Left lung (tissue), 10 donors: Measurements from ENCODE around the gene NOP10. TPM values are rescaled to one million over a fixed set of nuclear protein-coding genes. Genes with fewer than 3 reads are reported as not detected.

Source experiments
- ATAC-seq: fragments of 200-7000 bp; cut with Tn5 transposase; one replicate; pipeline ENCODE4 v1.9.1; 2020; ENCODE audit warnings: moderate library complexity
- DNase-seq, 4 donors: peaks; one replicate each; pipeline ENCODE4 v3.0.0-alpha.2; 2013 to 2020
- H3K27ac ChIP-seq, 2 donors: fragments of 200-600 bp; sonication (generic) in 1 of 2; one replicate each; pipeline versions ENCODE4 v1.5.0 to v1.8.0; 2020 to 2021
- H3K27me3 ChIP-seq, 2 donors: fragments of 200-600 bp; sonication (generic) in 1 of 2; one replicate each; pipeline versions ENCODE4 v1.5.0 to v1.8.0; 2020 to 2021
- H3K36me3 ChIP-seq, 2 donors: fragments of 200-600 bp; sonication (generic) in 1 of 2; one replicate each; pipeline versions ENCODE4 v1.5.0 to v1.8.0; 2020 to 2021
- H3K4me1 ChIP-seq, 2 donors: fragments of 200-600 bp; one replicate each; pipeline ENCODE4 v1.8.0; 2021
- H3K4me3 ChIP-seq, 2 donors: fragments of 200-600 bp; sonication (generic) in 1 of 2; one replicate each; pipeline versions ENCODE4 v1.5.0 to v1.8.0; 2020 to 2021; ENCODE audit warnings: mild to moderate bottlenecking in 1 of 2
- H3K9me3 ChIP-seq, 2 donors: fragments of 200-600 bp; sonication (generic) in 1 of 2; one replicate each; pipeline versions ENCODE4 v1.5.0 to v1.8.0; 2020 to 2021
- CTCF ChIP-seq, 2 donors: fragments of 200-600 bp; sonication (generic) in 1 of 2; IDR thresholded peaks; one replicate each; pipeline versions ENCODE4 v1.5.0 to v1.8.0; 2021; ENCODE audit warnings: antibody characterized with exemption in 2 of 2
- intact Hi-C, 2 donors: fragments of 100-400 bp; cut with DNase I; formaldehyde crosslinking; loops; one replicate each; pipeline versions ENCODE4 v1.11.2 to v1.14.2; 2022
- polyA plus RNA-seq, 6 donors: library from polyadenylated mRNA; unstranded; fragments of 120-200 nt; gene quantifications; one replicate each; pipeline ENCODE4 v1.2.1, GENCODE V29; 2013; ENCODE audit not compliant: insufficient read length in 6 of 6
- total RNA-seq, 2 donors: library from RNA; stranded (reverse); fragmentation: NEBNext Ultra II Directional; extraction: Animal tissue kit (Norgen Biotek cat#: 25700); gene quantifications; one replicate each; pipeline ENCODE4 v1.2.1, GENCODE V29; 2021
- donor health status: DM: no; HTN: yes; CAD: no.
- donor health status: DM: no; HTN: no; CAD: no.

The NOP10 gene
- total and polyA plus RNA-seq, 8 donors: 99.8 to 188 (median 110) TPM

DNA sequence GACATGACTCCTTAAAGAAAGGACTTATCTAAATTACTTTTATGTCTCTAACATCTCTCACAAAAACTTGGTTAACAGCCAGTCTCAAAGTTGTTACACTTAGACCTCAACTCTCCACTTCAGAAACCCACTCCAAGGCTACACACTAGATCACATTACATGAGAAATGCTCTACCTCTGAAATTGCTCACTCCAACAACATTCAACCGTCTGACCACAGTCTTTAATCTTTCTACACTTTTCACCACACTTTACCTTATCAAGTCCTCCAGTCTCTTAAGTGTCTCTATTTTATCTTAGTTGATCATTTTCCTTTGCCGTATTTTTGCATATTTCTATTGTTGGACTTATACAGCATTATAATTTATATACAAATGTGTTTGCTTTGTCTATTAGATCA lies 11.1 kb downstream of the NOP10 start:
- Histone ChIP-seq H3K27me3 (no peaks in the 10 kb centered on the region), H3K4me3 (no peak overlapping the region), H3K27ac (peak overlapping the region in 1 of 2 donors; percentile 30), H3K4me1 (peaks cover 11 to 58% of the 10 kb centered on the region in 2 donors), H3K36me3 (no peaks in the 10 kb centered on the region), H3K9me3 (no peaks in the 10 kb centered on the region)
- intact Hi-C loops: loop anchor here in 1 of 2 donors (10.0 kb wide), 1 partner anchor 87 kb away; no protein-coding TSS in a partner anchor
- peak in 1 of 4 donors; percentile 49 for DNase-seq
- ATAC-seq: peak; percentile 22
- TF ChIP-seq CTCF (IDR thresholded peaks at IDR 0.05): no peak

DNA sequence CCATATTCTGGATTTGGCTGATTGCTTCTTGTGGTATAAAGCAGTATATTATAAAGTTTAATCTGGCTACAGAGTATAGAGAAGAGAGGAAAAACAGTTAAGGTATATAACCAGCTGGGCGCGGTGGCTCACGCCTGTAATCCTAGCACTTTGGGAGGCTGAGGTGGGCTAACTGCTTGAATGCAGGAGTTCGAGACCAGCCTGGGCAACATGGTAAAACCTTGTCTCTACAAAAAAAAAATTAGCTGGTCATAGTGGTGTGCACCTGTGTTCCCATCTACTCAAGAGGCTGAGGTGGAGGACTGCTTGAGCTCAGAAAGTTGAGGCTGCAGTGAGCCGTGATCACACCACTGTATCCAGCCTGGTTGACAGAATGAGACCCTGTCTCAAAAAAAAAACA lies 12.7 kb downstream of the NOP10 start:
- ATAC-seq (no peak), DNase-seq (no peak)
- no peaks in the 10 kb centered on the region for H3K27me3 ChIP-seq
- peaks cover 11 to 42% of the 10 kb centered on the region in 2 donors for H3K4me1 ChIP-seq
- no peaks in the 10 kb centered on the region for H3K9me3 ChIP-seq
- intact Hi-C loops: loop anchor here in 1 of 2 donors (10.0 kb wide), 1 partner anchor 85 kb away; no protein-coding TSS in a partner anchor
- H3K4me3 ChIP-seq: no peak overlapping the region
- no peak overlapping the region for H3K27ac ChIP-seq
- no peak for TF ChIP-seq CTCF (IDR thresholded peaks at IDR 0.05)
- H3K36me3 ChIP-seq: no peaks in the 10 kb centered on the region

DNA sequence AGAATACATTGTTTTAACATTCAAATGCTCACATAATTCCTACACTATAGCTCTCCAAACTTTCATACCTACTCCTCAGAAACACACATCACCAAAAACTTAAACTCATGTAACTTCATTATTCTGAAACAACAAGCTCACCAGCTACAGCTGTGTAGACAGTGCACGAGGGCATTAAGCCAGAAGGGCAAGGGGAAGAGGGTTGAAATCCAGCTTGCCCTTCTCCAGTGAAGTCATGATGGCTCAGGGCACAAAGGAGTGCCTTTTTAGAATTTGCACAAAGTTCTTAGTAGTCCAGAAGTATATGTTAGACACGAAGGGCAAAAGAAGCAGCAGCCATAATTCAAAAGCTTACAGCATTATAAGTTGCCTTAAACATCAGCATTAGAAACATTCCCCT lies 13.9 kb downstream of the NOP10 start:
- no peak for TF ChIP-seq CTCF (IDR thresholded peaks at IDR 0.05)
- no peak overlapping the region for H3K4me3 ChIP-seq
- no peak for DNase-seq
- no peaks in the 10 kb centered on the region for H3K36me3 ChIP-seq
- intact Hi-C loops: no loop called here
- ATAC-seq: no peak
- no peaks in the 10 kb centered on the region for H3K9me3 ChIP-seq
- H3K27me3 ChIP-seq: no peaks in the 10 kb centered on the region
- peaks cover under 1 to 31% of the 10 kb centered on the region in 2 donors for H3K4me1 ChIP-seq
- no peak overlapping the region for H3K27ac ChIP-seq

DNA sequence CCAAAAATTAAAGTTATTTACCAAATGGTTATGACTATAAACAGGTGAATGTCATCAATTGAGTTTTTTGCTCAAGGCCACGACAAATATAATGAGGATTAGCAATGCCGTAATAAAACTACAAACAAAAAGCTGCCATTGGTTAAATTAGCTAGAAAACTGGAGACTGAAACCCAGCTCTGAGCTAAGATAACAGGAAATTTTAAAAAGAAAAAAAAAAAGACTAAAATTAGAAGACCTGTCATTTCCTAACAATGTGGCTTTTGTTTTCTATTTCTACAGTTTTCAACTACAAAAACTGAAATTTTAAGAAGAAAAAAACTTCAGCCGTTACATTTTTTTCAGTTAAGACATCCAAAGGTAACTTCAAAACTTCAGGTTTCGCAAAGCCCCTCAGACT lies 15.0 kb downstream of the NOP10 start:
- H3K4me3 ChIP-seq: no peak overlapping the region
- no peak for TF ChIP-seq CTCF (IDR thresholded peaks at IDR 0.05)
- no peaks in the 10 kb centered on the region for H3K9me3 ChIP-seq
- intact Hi-C loops: no loop called here
- ATAC-seq: no peak
- no peaks in the 10 kb centered on the region for H3K27me3 ChIP-seq
- H3K4me1 ChIP-seq: peaks cover 0 to 23% of the 10 kb centered on the region in 2 donors
- H3K27ac ChIP-seq: no peak overlapping the region
- DNase-seq: no peak
- no peaks in the 10 kb centered on the region for H3K36me3 ChIP-seq

DNA sequence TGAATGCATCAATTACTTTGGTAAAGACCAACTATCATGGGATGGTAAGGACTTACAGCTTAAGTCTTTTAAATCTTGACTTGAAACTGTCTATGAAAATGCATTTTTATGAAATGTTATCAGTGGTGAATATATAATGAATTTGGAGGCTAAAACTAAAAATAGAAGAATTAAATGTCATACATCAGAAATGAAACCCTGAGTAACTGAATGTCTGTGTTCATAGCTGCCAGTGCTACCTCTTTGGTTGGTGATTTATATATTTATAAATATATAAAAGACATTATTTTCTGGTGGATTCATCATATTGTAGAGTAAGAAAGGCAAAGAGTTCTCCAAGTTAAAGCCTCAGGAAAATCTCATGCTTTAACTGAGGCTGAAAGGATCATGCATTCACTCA lies 17.6 kb downstream of the NOP10 start:
- peaks cover 0 to 7% of the 10 kb centered on the region in 2 donors for H3K4me1 ChIP-seq
- no peak overlapping the region for H3K4me3 ChIP-seq
- intact Hi-C loops: no loop called here
- no peak for TF ChIP-seq CTCF (IDR thresholded peaks at IDR 0.05)
- H3K9me3 ChIP-seq: no peaks in the 10 kb centered on the region
- H3K27ac ChIP-seq: no peak overlapping the region
- no peaks in the 10 kb centered on the region for H3K36me3 ChIP-seq
- no peaks in the 10 kb centered on the region for H3K27me3 ChIP-seq
- ATAC-seq (no peak), DNase-seq (no peak)
